Testis (tissue), 3 donors: ENCODE measurements around the gene CTBP2. TPM values are rescaled to one million over a fixed set of nuclear protein-coding genes. Genes with fewer than 3 reads are reported as not detected.

Experiments used
- DNase-seq: peaks from one replicate; pipeline ENCODE4 v3.0.0-alpha.2; 2019
- H3K27ac ChIP-seq, 2 donors: fragments of 200-600 bp; sonication (generic); one replicate each; pipeline ENCODE4 v1.5.1; 2019
- H3K27me3 ChIP-seq: fragments of 200-600 bp; sonication (generic); one replicate; pipeline ENCODE4 v1.5.1; 2019
- H3K36me3 ChIP-seq: fragments of 200-600 bp; sonication (generic); one replicate; pipeline ENCODE4 v1.5.1; 2017; ENCODE audit warnings: low read depth; ENCODE audit errors: missing control alignments
- H3K4me1 ChIP-seq: fragments of 200-600 bp; sonication (generic); one replicate; pipeline ENCODE4 v1.5.1; 2019
- H3K4me3 ChIP-seq, 2 donors: fragments of 200-600 bp; sonication (generic); one replicate each; pipeline ENCODE4 v1.5.1; 2017 to 2019
- H3K9me3 ChIP-seq: fragments of 200-600 bp; sonication (generic); one replicate; pipeline ENCODE4 v1.5.1; 2017
- CTCF ChIP-seq, 3 experiments: fragments of 450-650 bp in 2 of 3; fragments of 200-600 bp in 1 of 3; sonication (generic) in 1 of 3; IDR thresholded peaks; one replicate each; pipeline ENCODE4 v1.5.1; 2016 to 2019; ENCODE audit warnings: antibody characterized with exemption in 3 of 3, mild to moderate bottlenecking in 2 of 3, moderate library complexity in 1 of 3
- POLR2A ChIP-seq: fragments of 450-650 bp; IDR thresholded peaks from one replicate; pipeline ENCODE4 v1.6.1; 2017; ENCODE audit warnings: antibody characterized with exemption, mild to moderate bottlenecking, moderate library complexity
- WGBS, 2 donors: methylation state at CpG; one replicate each; pipeline ENCODE4 v1.1.5; 2018; 5-methylcytosine and 5-hydroxymethylcytosine counted together
- intact Hi-C: fragments of 100-400 bp; cut with DNase I; formaldehyde crosslinking; loops from one replicate; pipeline ENCODE4 v1.15.1; 2023; ENCODE audit warnings: low total_unique reads
- polyA plus RNA-seq: library from polyadenylated mRNA; stranded (reverse); fragments of 350-450 nt; fragmentation: Illumina TruSeq; extraction: RNeasy Lipid Tissue Mini Kit (QIAGEN cat#74804); gene quantifications from one replicate; pipeline ENCODE4 v1.2.3, GENCODE V29; 2014; ENCODE audit warnings: low read depth, low replicate concordance; ENCODE audit not compliant: insufficient read depth
- total RNA-seq, 2 donors: library from RNA; depleted of rRNA; stranded (reverse); fragments of >200 nt; gene quantifications; one replicate each; pipeline ENCODE4 v1.2.3, GENCODE V29; 2016

CTBP2 gene
- total and polyA plus RNA-seq, 3 donors from 2014 or later = 44.7 to 79.5 (median 52.4) TPM

- intact Hi-C loops = no loop called here
- TF ChIP-seq POLR2A = no peak
- no peak for TF ChIP-seq CTCF (IDR thresholded peaks at IDR 0.05)
- Histone ChIP-seq H3K4me3 (no peak overlapping the region), H3K27me3 (no peaks in the 10 kb centered on the region), H3K4me1 (no peaks in the 10 kb centered on the region), H3K27ac (no peak overlapping the region), H3K9me3 (no peaks in the 10 kb centered on the region), H3K36me3 (no peaks in the 10 kb centered on the region)
- 97% methylated on average over 3 of the region's 3 CpGs for WGBS, 2 donors
- no peak for DNase-seq
These were observed 183.2 kb downstream of the CTBP2 start for GRCh38 chr10:124977161-124977560.

GRCh38 chr10:124975977-124976514, 184.3 kb downstream of the CTBP2 start:
- no peak for DNase-seq
- H3K4me1 ChIP-seq = peaks cover 8% of the 10 kb centered on the region
- intact Hi-C loops = no loop called here
- no peak overlapping the region for H3K27ac ChIP-seq
- H3K36me3 ChIP-seq = no peaks in the 10 kb centered on the region
- TF ChIP-seq POLR2A = no peak
- TF ChIP-seq CTCF (IDR thresholded peaks at IDR 0.05) = no peak
- no peaks in the 10 kb centered on the region for H3K9me3 ChIP-seq
- H3K4me3 ChIP-seq = no peak overlapping the region
- WGBS, 2 donors = 77 to 86% methylated on average over 5 of the region's 5 CpGs
- no peaks in the 10 kb centered on the region for H3K27me3 ChIP-seq

GRCh38 chr10:124974131-124974530, 186.2 kb downstream of the CTBP2 start:
- 88 to 93% methylated on average over 5 of the region's 5 CpGs for WGBS, 2 donors
- H3K36me3 ChIP-seq = no peaks in the 10 kb centered on the region
- H3K27ac ChIP-seq = no peak overlapping the region
- H3K27me3 ChIP-seq = no peaks in the 10 kb centered on the region
- TF ChIP-seq CTCF (IDR thresholded peaks at IDR 0.05) = no peak
- TF ChIP-seq POLR2A = no peak
- H3K9me3 ChIP-seq = no peaks in the 10 kb centered on the region
- intact Hi-C loops = no loop called here
- no peak overlapping the region for H3K4me3 ChIP-seq
- peaks cover 17% of the 10 kb centered on the region for H3K4me1 ChIP-seq
- no peak for DNase-seq

DNA sequence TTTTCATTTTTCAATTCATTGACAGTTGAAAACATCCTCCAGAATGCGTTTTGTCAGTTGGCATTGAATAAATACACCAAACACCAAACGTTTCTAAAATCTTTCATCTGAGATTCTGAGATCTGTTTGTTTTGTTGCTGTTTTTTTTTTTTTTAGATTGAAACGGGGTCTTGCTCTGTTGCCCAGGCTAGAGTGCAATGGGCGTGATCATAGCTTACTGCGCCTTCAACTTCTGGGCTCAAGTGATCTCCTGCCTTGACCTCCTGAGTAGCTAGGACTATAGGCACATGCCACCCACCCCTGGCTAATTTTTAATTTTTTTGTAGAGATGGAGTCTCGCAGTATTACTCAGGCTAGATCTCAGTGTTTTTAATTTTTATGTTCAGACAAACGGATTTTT, 187.7 kb downstream of the CTBP2 start:
- no peaks in the 10 kb centered on the region for H3K9me3 ChIP-seq
- no peaks in the 10 kb centered on the region for H3K27me3 ChIP-seq
- H3K36me3 ChIP-seq = no peaks in the 10 kb centered on the region
- H3K27ac ChIP-seq = no peak overlapping the region
- H3K4me1 ChIP-seq = peaks cover 17% of the 10 kb centered on the region
- no peak for TF ChIP-seq CTCF (IDR thresholded peaks at IDR 0.05)
- TF ChIP-seq POLR2A = no peak
- no peak overlapping the region for H3K4me3 ChIP-seq
- 81 to 86% methylated on average over 7 of the region's 7 CpGs for WGBS, 2 donors
- intact Hi-C loops = no loop called here
- no peak for DNase-seq

DNA sequence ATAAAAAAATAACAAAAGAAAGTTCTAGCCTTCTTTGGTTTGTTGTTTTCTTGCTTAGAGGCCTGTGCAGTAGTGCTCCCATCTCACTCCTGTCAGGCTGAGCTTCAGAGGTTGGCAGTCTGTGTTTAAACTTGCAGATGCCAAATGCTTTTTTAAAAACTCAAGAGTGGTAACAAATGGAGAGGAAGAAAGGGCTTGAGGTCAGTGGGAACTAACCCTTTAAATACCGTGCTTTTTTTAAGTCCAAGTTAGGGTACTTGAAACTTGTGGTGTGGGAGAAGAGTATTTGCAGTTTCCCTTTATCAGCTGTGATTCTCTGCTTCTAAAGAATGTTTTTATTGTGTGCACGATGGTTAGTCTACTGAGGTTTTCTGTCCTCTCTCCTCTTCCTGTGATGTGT, 189.1 kb downstream of the CTBP2 start:
- Histone ChIP-seq H3K9me3 (no peaks in the 10 kb centered on the region), H3K27ac (peak overlapping the region; percentile 43 to 75), H3K36me3 (no peaks in the 10 kb centered on the region), H3K27me3 (no peaks in the 10 kb centered on the region), H3K4me1 (peaks cover 17% of the 10 kb centered on the region), H3K4me3 (no peak overlapping the region)
- intact Hi-C loops = no loop called here
- no peak for DNase-seq
- WGBS, 2 donors = 18 to 27% methylated on average over 2 of the region's 2 CpGs
- TF ChIP-seq POLR2A = no peak
- TF ChIP-seq CTCF (IDR thresholded peaks at IDR 0.05) = no peak
